GM19043 (cell line): ENCODE measurements around the gene LACTB.
A peak's percentile ranks its signal among the peaks of the same experiment; 100 is the strongest.

ENCODE experiments used
- ATAC-seq: cut with Tn5 transposase; IDR thresholded peaks from one replicate; pipeline ENCODE4 v1.9.1; 2021; ENCODE audit warnings: low read depth; ENCODE audit not compliant: unreplicated experiment

Gene LACTB

DNA sequence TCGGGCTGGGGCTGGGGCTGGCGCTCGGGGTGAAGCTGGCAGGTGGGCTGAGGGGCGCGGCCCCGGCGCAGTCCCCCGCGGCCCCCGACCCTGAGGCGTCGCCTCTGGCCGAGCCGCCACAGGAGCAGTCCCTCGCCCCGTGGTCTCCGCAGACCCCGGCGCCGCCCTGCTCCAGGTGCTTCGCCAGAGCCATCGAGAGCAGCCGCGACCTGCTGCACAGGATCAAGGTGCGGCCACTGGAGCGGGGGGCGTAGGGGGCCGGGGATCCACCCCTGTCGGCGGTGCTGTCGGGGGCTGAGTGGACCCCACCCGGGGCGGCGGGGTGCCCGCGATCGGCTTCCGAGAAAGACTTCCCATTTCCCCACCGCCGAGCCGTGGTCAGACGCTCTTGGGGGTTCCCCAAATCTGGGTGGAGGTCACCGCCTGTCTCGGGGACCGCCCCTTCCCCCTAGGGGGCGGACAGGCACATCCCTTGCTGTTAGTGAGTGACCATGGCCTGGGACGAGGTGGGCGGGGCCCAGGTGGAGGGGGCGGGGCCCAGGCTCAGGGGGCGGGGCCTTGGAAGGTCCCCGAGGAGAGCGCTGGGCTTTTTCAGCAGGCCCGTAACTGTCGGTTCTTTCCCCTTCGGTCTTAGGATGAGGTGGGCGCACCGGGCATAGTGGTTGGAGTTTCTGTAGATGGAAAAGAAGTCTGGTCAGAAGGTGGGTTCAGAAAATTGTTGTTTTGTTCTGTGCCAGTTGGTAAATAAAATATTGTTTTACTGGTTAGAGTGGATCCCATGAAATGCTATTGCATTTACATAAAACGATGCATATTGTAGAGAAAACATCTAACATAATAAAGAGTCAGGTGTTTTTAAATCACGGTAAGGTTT lies 578 bp downstream of the LACTB start:
- ATAC-seq: peak; percentile 73

DNA sequence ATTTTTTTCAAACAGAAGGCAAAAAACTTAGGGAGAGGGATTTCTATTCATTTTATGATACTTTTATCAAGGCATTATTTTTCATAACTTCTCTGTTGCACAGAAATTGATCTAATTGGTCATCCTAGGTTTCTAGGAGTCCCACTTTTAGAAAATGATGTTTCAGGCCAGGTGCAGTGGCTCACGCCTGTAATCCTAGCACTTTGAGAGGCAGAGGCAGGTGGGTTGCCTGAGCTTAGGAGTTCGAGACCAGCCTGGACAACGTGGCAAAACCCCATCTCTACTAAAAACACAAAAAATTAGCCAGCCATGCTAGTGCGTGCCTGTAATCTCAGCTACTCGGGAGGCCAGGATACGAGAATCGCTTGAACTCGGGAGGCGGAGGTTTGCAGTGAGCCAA lies 2.8 kb downstream of the LACTB start:
- ATAC-seq: no peak

DNA sequence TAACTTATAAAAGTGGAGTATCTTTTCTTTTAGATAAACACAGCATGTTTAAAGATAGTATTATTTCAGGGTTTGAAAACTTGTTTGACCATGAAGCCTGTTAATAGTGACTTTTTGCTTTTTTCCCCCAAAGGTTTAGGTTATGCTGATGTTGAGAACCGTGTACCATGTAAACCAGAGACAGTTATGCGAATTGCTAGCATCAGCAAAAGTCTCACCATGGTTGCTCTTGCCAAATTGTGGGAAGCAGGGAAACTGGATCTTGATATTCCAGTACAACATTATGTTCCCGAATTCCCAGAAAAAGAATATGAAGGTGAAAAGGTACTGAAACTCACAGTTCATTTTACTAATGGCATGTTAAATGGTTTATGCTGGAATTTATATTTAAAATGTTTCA lies 5.1 kb downstream of the LACTB start:
- no peak for ATAC-seq

DNA sequence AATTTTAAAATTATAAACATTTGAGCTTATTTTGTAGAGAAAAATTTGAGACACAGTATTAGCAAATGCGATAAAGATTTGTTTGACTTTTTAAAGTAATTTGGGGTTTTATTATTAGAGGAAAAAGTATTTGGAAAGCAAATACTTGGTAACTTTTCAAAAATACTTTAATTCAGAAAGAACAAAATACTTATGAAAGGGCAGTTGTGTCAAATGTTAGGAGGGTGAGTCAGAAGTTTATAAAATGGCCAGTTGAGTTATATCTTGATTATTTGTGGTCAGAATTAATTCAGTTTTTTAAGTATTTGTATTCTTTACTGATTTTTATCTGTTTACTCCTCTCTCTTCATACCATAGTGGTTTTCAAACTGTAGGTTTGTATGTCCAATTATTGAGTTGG lies 12.1 kb downstream of the LACTB start:
- ATAC-seq: no peak

DNA sequence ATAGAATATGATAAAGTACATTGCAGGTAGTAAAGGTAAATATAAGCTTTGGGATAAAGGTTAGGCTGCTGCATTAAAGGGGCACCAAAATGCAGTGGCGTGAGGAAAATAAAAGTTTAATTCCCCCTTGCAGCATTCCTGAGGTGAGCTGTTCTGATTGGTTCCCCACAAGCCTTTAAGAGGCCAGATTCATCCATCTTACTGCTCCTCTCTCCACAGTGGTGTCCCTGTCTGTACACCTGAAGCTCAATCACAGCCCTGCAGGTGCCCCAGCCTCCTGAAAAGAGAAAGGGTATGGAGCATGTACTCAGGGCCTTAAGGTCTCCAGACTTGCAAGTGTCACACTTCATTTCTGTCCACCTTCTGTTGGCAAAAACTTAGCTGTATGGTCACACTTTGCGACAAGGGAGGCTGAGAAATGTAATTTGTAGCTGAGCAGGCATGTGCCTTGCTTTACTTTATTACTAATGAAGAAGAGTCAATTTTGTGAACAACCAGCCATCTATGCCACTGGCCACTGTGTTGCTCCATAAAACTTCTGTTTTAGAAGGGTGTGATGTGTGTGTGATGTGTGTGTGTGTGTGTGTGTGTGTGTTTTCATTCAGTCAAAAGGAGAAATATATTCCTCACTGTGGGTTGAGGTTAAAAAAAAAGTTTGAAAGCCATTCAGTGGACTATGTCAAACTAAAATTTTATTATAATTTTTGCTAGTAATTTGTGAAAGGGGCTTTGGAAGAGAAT lies 12.8 kb downstream of the LACTB start:
- no peak for ATAC-seq

DNA sequence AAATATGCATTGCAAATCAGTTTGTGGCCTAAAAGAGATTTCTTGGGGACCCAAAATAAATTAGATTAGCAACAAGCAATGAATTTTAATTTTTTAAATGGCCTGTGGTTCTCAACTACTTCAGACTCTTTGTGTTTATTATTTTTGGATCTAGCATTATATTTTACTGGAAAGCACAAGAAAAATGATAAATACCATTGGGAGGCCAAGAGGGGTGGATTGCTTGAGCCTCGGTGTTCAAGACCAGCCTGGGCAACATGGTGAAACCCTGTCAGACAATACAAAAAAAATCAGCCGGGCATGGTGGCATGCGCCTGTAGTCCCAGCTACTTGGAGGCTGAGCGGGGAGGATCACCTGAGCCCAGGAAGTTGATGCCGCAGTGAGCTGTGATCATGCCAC lies 13.6 kb downstream of the LACTB start:
- no peak for ATAC-seq

DNA sequence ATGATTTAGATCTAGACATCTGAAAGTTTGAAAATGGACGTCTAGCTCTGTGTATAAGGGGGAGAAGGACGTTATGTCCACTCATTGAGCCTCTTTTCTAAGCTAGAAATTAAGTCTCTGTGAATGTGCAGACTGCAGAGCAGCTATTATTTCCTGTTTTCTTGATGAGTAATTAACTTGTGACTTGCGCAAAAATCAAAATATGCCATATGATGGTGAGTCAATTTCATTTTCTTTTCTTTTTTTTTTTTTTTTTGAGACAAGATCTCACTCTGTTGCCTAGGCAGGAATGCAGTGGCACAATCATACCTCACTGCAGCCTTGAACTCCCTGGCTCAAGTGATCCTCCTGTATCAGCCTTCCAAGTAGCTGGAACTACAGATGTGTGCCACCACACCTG lies 14.1 kb downstream of the LACTB start:
- no peak for ATAC-seq

DNA sequence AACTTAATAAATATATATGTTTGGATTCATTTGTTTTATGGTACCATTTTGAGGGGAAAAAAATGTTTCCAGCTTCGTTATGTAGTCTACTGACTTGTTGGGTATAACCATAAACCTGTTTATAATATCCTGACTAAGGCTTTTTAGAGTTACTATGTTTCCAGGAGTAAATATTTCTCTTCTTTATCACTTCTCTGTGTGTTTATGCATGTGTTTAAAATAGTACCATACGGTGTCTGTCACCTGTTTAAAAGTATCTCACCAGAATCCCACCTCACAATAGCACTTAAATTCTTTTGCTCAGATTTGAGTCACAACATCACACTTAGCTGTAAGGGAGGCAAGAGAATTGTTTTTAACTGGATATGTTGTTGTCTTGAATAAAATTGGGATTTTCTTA lies 15.1 kb downstream of the LACTB start:
- no peak for ATAC-seq

DNA sequence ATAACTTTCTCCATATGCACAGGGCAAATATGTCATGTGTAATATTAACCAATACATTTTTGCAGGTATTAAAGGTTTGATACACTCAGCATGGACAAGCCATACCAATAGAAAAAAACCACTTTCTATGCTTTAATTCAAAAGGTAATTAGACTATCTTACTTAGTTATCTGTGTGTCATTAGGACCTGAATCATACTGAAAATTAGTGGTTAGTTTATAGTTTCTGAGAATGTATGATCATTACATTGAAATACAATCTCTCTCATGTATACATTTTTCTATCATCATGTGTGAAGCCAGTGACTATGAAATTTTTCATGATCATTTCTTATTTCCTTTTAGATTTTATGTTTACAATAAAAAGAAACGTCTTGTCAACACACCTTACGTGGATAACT lies 19.3 kb downstream of the LACTB start:
- ATAC-seq: no peak

DNA sequence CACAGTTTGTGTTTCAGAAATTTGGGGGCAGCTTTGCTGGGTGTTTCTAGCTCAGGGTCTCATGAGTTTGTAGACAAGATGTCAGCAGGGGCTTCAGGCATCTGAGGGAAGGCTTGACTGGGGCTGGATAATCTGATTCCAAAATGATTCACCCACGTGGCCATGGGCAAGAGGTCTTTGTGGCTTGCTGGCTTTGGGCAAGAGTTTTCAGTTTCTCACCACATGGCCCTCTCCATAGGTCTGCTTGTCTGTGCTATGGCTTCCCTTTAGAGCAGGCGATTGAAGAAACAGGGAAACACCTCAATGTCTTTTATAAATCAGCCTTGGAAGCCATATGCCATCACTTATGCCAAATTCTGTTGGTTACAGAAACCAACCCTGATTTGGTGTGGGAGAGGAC lies 23.8 kb downstream of the LACTB start:
- ATAC-seq: no peak

DNA sequence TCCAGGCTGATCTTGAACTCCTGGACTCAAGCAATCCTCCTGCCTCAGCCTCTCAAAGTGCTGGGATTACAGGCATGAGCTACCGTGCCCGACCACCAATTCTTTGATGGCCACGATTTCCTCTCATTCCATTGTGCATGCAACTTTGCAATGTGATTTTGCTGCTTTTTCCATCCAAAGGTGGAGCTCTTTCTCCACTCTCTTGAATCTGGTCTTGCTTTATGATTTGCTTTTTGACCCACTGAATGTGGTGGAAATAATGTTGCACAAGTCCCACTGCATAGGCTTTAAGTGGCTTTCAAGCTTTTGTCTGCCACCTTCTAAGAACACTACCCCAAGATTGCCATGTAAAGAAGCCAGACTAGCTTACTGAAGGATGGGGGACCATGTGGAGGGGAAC lies 25.0 kb downstream of the LACTB start:
- no peak for ATAC-seq

DNA sequence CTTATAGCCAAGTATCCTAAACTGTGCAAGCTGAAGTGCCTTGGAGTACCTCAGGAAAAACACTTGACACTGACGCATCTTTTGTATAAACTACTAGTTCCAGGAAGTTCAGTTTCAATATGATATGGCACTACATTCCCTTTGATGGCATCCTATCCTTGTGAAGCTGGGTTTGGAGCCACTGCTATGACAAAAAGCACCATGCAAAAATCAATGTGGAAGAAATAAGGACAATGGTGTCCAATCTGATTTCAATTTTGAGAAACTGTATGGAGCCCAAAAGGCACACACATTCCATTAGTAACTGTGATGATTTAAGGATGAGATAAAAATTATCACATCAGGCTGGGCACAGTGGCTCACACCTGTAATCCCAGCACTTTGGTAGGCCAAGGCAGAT lies 30.0 kb downstream of the LACTB start:
- no peak for ATAC-seq

DNA sequence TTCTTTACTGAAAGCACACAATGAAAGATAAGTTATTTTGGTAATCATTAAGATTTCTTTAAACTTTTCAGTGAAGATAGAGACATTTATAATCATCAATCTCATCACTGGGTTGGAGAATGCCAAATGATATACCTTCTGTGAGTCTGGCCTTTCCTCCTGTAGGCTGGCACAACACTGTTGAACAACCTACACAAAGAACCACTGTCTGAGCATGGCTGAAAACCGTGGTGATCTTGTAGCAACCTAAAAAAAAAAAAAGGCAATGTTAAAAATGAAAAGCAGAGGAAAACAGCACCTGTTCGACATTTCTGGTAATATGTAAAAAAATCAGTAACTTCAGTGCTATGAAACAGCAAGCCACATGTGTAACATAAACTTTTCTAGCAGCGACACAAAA lies 33.8 kb downstream of the LACTB start:
- no peak for ATAC-seq

DNA sequence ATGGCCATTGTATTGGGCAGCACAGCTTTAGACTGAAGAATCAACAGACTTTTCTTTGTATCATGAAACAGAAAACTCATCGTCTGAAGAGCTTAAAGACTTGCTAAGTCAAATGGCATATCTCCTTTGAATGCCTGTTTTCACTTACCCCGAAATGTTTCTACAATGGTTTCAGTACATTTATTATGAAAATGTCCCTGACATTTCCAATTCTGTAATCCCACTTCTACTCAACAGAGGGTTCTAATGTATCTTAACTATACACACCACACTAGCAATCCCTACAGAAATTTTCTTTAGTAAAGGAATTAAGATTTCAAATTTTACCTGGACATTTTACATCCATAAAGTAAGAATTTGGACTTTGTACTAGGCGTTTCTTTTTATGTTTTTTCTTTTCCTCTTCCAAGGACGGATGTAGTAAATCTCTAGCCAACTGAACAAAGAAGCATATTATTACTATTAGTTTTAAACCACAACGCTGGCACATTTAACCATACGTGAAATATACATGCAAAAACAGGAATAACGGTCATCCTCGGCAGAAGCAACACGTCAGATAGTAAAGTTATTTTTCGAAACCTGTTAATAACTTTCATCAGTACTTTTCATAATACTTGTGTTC lies 34.5 kb downstream of the LACTB start:
- ATAC-seq: no peak

DNA sequence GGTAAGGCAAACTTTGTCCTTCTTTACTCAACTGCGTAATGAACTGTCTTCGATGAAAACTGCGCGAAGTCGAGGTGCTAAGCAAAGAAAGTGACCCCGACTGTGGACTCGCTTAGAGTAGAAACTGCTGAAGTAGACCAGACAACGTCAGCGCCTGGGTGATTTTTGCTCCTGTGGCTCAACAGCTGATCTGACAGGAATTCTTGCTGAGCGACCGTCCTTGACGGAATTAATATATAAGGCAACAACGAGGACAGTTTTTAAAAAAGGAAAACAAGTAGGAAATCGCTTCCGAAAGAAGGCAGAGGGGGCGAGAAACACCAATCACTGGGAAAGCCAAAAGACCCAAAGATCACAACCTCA lies 35.1 kb downstream of the LACTB start:
- ATAC-seq: no peak

DNA sequence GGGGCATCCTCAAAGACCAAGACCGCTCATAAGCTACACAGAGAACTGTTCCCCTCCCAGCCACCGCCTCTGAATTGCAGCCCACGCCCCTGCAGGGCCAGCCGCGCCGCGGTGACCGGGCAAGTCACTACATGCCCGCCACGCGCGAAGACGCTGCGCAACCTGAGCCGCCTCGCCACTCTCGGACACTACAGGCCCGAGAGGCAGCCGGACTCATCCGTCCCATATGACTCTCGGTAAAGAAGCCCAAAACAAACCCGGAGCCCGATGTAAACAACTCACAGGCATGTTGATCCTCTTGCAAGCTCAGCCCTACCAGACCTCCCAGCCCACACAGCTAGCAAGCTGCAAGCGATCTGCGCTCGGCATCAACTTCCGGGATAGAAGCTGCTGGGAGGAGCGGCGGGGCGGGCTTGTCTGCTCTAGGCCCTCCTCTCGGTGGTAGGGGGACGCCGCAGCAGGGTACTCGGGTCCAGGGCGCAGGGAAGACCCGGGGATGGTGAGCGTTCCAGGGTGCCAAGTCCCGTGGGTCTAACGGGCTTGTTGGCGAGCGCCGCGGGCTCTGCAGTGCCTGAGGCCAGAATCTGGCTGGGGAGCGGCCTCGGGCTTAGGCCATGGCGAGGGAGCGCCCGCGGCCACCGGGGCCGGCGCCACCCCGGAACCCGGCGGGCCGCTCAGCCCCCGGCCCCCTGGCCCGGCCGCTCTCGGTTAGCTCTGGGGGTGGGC lies 35.6 kb downstream of the LACTB start, which contains the start of gene RPS27L:
TSS of gene RPS27L (minus strand) at position 360 of the 726 bp plus-strand sequence. CDS start at position 288, 72 bp downstream.
- peak; percentile 84 for ATAC-seq

DNA sequence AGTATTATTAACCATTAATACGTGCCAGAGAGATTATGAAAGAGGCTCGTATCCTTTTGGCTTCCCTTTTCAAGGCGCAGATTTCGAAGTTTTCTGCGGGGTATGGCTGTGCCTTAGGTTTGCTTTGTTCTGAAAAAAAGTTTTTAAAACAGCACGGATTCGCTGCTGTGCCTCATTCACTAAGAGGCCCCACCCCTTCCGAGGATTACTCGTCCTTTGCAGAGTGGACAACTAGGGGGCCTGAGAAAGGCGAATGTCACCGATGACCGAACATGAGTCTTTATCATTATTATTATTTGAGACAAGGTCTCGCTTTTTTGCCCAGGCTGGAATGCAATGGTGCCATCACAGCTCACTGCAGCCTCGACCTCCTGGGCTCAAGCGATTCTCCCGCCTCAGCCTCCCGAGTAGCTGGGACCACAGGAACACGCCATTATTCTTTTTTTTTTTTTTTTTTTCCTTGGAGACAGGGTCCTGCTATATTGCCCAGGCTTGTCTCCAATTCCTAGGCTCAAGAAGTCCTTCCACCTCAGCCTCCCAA lies 36.3 kb downstream of the LACTB start:
- no peak for ATAC-seq

DNA sequence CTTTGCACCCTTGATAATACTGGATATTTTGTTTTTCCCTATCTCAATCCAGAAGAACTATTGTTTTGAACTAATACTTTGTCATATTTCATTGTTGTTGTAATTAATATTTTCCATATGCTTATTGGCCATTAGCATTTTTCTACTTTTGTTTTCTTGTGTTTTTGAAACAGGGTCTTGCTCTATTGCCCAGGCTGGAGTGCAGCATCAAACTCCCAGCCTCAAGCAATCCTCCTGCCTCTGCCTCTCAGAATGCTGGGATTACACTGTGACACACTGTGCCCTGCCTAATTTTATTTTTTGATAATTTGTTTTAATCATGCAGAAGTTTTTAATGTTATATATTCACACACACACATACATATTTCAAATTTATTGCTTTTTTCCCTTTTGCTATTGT lies 39.0 kb downstream of the LACTB start:
- no peak for ATAC-seq

DNA sequence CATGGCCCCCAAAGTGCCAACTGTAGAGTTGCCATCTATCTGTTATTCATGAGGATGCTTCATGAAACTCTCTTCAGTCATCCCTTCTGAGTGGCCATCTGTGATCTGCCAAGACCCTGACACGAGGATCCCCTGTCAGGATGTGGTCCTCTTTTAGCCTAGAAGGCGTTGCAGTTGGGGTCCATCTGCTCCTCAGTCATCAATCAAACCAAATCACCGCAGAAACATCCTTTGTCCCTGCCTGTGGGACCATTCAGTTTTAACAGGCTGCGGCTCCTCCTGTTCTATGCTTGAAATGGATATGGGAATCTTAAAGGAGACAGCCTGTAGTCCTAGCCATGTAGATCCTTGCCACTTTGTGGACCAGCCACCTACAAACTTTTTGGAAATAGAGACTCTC lies 41.6 kb downstream of the LACTB start:
- no peak for ATAC-seq

DNA sequence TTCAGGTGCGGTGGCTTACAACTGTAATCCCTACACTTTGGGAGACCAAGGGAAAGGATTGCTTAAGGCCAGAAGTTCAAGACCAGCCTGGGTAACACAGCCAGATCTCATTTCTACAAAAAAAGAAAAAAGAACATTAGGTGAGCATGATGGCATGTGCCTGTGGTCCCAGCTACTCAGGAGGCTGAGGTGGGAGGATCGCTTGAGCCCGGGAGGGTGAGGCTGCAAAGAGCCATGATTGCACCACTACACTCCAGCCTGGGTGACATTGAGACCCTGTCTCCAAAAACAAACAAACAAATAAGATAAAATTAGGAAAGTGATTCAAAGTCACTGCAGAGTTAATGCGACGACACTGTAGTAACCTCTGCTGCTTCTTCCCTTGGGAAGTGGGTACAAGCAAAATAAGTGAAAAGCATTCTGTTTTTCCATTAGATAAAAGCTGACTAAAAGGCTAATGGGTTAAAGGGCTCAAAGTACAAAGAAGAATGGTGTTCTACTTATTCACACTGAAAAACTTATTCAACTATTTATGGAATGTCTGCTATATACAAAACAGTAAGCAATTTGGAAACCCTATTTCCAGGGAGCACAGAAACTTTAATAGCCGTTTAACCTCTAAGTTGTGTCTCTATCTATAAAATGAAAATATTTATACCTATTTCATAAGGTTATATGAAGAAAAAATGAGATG lies 43.7 kb downstream of the LACTB start:
- ATAC-seq: no peak
